Neural crest cell (in vitro differentiated cells): ENCODE data around the gene NLGN3. TPM values are rescaled to one million over a fixed set of nuclear protein-coding genes. Genes with fewer than 3 reads are reported as not detected.

Experiments used
- DNase-seq: peaks from one replicate; pipeline ENCODE4 v3.0.0; 2021; ENCODE audit warnings: low read depth, mixed read lengths, low spot score
- H3K27ac Mint-ChIP-seq: one replicate; pipeline ENCODE4 v1.8.0; 2021; ENCODE audit warnings: mild to moderate bottlenecking, mixed read lengths; ENCODE audit not compliant: unreplicated experiment
- H3K27me3 Mint-ChIP-seq: 2 replicates; pipeline ENCODE4 v1.8.0; 2021; ENCODE audit warnings: low read depth, mild to moderate bottlenecking, mixed read lengths
- H3K36me3 Mint-ChIP-seq: 2 replicates; pipeline ENCODE4 v1.8.0; 2021; ENCODE audit warnings: low read depth, mild to moderate bottlenecking, mixed read lengths
- H3K4me1 Mint-ChIP-seq: 2 replicates; pipeline ENCODE4 v1.8.0; 2021; ENCODE audit warnings: mixed read lengths
- H3K4me3 Mint-ChIP-seq: one replicate; pipeline ENCODE4 v1.8.0; 2021; ENCODE audit warnings: mild to moderate bottlenecking, mixed read lengths
- H3K9me3 Mint-ChIP-seq: 2 replicates; pipeline ENCODE4 v1.8.0; 2021; ENCODE audit warnings: mixed read lengths
- total RNA-seq: library from RNA; stranded (reverse); gene quantifications from 2 replicates; pipeline ENCODE4 v1.2.1, GENCODE V29; 2021
- TF ChIP-seq, protein P1 (sequence below): fragments of 200-600 bp; sonication (generic); conservative IDR thresholded peaks from 2 replicates; pipeline ENCODE4 v1.5.0; 2021; ENCODE audit warnings: antibody characterized with exemption, mild to moderate bottlenecking

Gene NLGN3
- total RNA-seq, 1 donor from 2014 or later: 31.5 TPM

DNA sequence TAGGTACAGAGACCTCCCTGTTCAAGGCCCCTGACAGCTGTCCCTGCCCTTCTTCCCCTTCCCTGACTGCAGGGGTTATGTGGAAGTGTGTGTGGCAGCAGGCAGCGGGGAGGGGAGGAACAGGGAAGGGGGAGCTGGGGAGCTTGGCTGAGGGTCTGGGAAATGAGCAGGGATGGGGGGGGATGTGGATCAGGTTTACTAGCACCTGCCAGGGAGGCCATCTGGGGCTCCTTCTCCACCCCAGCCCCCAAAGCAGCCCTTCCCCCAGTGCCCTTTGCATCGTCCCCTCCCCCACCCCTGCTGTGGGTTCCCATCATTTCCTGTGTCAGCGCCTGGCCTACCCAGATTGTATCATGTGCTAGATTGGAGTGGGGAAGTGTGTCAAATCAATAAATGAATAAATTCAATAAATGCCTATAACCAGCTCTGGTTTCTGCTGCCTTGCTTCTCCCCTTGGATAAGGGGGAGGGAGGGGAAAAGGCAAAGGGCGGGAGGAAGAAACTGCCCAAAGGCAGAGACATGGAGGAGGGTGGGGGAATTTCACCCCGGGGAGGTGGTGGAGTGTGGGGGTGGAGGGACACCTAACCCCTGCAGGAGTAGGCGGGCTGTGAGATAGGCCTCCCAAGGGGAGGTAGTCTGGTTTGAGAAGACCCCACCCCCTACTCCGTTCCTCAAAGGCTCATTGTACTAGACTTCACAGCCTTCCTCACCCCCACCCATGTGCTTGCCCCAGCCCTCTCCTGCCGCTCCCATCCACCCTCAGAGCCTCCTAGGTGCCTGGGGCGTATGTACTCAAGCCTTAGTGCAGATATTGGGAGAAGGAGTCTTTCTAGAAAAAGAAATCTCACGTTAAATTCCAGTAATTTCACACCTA lies 41.3 kb upstream of the NLGN3 start:
- peak overlapping the region; percentile 82 for H3K4me3 Mint-ChIP-seq
- peak overlapping the region; percentile 89 for H3K27ac Mint-ChIP-seq
- H3K36me3 Mint-ChIP-seq: peaks cover 5% of the 10 kb centered on the region
- H3K27me3 Mint-ChIP-seq: peaks cover 20% of the 10 kb centered on the region
- peaks cover 64% of the 10 kb centered on the region for H3K4me1 Mint-ChIP-seq
- peak; percentile 31 for DNase-seq
- TF ChIP-seq, protein P1, sequence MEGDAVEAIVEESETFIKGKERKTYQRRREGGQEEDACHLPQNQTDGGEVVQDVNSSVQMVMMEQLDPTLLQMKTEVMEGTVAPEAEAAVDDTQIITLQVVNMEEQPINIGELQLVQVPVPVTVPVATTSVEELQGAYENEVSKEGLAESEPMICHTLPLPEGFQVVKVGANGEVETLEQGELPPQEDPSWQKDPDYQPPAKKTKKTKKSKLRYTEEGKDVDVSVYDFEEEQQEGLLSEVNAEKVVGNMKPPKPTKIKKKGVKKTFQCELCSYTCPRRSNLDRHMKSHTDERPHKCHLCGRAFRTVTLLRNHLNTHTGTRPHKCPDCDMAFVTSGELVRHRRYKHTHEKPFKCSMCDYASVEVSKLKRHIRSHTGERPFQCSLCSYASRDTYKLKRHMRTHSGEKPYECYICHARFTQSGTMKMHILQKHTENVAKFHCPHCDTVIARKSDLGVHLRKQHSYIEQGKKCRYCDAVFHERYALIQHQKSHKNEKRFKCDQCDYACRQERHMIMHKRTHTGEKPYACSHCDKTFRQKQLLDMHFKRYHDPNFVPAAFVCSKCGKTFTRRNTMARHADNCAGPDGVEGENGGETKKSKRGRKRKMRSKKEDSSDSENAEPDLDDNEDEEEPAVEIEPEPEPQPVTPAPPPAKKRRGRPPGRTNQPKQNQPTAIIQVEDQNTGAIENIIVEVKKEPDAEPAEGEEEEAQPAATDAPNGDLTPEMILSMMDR: no peak
- peaks cover 4% of the 10 kb centered on the region for H3K9me3 Mint-ChIP-seq

DNA sequence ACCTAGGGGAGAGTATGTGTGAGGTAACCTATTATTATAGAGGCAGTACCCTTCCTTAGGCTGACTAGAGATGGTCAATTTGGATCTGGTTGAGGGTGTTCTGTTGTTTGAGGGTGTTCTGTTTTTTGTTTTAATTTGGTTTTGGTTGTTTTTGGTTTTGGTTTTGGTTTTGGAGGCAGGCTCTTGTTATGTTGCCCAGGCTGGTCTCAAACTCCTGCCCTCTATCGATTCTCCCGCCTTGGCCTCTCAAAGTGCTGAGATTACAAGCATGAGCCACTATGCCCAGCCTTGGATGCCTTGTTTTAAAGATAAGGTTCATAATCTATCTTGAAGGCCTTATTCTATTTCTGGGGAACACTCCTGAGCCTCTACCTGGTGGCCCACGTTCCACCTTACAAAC lies 39.0 kb upstream of the NLGN3 start:
- no peak for DNase-seq
- peaks cover 3% of the 10 kb centered on the region for H3K27me3 Mint-ChIP-seq
- TF ChIP-seq, protein P1: no peak
- H3K27ac Mint-ChIP-seq: no peak overlapping the region
- H3K36me3 Mint-ChIP-seq: peaks cover 2% of the 10 kb centered on the region
- no peak overlapping the region for H3K4me3 Mint-ChIP-seq
- H3K4me1 Mint-ChIP-seq: peaks cover 52% of the 10 kb centered on the region
- peaks cover 4% of the 10 kb centered on the region for H3K9me3 Mint-ChIP-seq

DNA sequence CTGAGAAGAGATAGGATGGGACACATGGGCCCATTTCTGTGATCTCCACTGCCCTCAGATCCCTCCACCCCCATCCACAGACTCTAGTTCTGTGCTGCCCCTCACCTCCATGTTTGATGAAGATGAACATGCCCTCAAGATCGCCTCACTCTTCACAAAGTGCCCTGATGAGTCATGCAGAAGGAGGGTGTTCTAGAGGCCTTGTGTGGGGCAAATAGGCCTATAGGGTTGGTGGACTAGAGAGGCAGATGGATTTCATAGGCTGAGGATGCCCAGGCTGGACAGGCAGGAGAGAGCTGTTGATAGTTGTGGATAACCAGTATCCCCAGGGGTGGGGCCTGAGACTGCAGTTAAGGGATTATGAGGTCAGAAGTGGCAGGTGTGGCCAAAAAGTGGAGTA lies 38.2 kb upstream of the NLGN3 start, which contains the start of gene CXorf65:
CXorf65 (minus strand) TSS at position 314 of the 400 bp plus-strand sequence; CDS start at position 130, 184 bp downstream.
- Mint-ChIP-seq H3K36me3 (peaks cover 2% of the 10 kb centered on the region), H3K4me3 (peak within 1 kb of the TSS; percentile 44), H3K9me3 (peaks cover 4% of the 10 kb centered on the region), H3K27ac (peak within 1 kb of the TSS; percentile 86), H3K27me3 (no peaks in the 10 kb centered on the region), H3K4me1 (peaks cover 52% of the 10 kb centered on the region)
- TF ChIP-seq, protein P1: no peak
- no peak for DNase-seq

DNA sequence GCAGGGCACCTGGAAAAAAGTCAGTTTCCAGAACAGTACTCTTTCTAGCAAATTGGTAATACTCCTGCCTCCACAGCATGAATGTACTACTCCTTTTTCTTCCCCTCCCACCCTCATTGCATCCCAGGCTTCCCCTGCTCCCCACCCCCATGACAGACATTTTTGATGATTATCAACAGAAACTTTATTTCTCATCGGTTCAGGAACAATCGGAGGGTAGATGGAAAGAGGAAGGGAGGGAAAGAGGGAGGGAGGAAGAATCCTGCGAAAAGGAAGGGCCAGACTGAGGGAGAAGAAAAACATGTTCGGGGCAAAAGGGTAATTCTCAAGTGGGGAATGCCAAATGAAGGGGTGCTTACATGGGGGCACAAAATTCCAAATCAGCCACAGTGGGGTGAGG lies 37.4 kb upstream of the NLGN3 start:
- Mint-ChIP-seq H3K9me3 (peaks cover 6% of the 10 kb centered on the region), H3K4me3 (peak overlapping the region; percentile 44), H3K27me3 (no peaks in the 10 kb centered on the region), H3K4me1 (peaks cover 52% of the 10 kb centered on the region), H3K36me3 (peaks cover 2% of the 10 kb centered on the region), H3K27ac (no peak overlapping the region)
- TF ChIP-seq, protein P1: no peak
- DNase-seq: no peak

DNA sequence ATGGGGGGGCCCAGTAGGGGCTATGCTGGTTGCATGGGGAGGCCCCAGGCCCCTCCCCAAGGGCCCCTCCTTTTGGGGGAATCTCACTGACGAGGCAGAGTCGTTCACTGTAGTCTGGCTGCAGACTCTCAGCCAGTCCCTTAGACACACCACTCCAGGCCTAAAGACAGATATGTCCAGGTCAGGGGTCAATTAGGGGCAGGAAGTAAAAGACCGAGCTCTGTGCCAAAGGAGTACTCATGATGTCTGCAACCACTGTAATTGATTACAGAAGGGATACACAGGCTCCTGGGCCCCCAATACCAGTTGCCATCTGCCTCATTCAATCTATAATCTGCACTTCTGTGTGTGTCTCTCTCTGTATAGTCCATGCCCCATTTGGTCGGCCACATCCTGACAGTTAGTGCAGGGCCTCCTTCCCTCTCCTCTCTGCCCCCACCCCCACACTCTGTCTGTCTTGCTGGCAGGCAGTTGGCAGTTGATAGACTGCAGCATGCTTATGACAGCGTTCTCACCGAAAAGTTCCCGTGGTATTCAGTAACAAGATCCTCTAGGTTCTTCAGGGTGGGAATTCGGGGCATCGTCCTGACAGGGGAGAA lies 36.8 kb upstream of the NLGN3 start:
- no peak for DNase-seq
- H3K4me1 Mint-ChIP-seq: peaks cover 45% of the 10 kb centered on the region
- TF ChIP-seq, protein P1: no peak
- H3K36me3 Mint-ChIP-seq: peaks cover 2% of the 10 kb centered on the region
- peaks cover 7% of the 10 kb centered on the region for H3K9me3 Mint-ChIP-seq
- no peaks in the 10 kb centered on the region for H3K27me3 Mint-ChIP-seq
- peak overlapping the region; percentile 83 for H3K27ac Mint-ChIP-seq
- H3K4me3 Mint-ChIP-seq: peak overlapping the region; percentile 44
